Neural cell (in vitro differentiated cells): Measurements from ENCODE around the gene OST4. TPM values are rescaled to one million over a fixed set of nuclear protein-coding genes. Genes with fewer than 3 reads are reported as not detected.

Experiments used
- H2AFZ ChIP-seq: fragments of 200-600, 300-800 bp; sonication (generic), shearing (Covaris generic); 2 replicates; pipeline ENCODE4 v1.6.0; 2014; ENCODE audit warnings: low read depth, mild to moderate bottlenecking, antibody characterized with exemption, low read length, moderate library complexity
- H3F3A ChIP-seq: fragments of 200-600 bp; shearing (Covaris generic); 2 replicates; pipeline ENCODE4 v1.6.1; 2016; ENCODE audit warnings: mild to moderate bottlenecking, moderate library complexity, mixed read lengths, antibody characterized with exemption, low read length; ENCODE audit not compliant: insufficient read depth, poor library complexity, severe bottlenecking
- H3K27ac ChIP-seq: fragments of 200-600, 300-800 bp; sonication (generic), shearing (Covaris generic); 2 replicates; pipeline ENCODE4 v1.5.1; 2014; ENCODE audit warnings: mild to moderate bottlenecking, low read length, moderate library complexity
- H3K27me3 ChIP-seq: fragments of 300-800, 200-600 bp; sonication (generic), shearing (Covaris generic); 2 replicates; pipeline ENCODE4 v1.6.0; 2014; ENCODE audit warnings: mild to moderate bottlenecking, low read depth, low read length, moderate library complexity; ENCODE audit not compliant: insufficient read depth
- H3K36me3 ChIP-seq: fragments of 300-800, 200-600 bp; sonication (generic), shearing (Covaris generic); 2 replicates; pipeline ENCODE4 v1.5.1; 2014; ENCODE audit warnings: mild to moderate bottlenecking, antibody characterized with exemption, low read length, moderate library complexity; ENCODE audit not compliant: insufficient read depth
- H3K4me2 ChIP-seq: fragments of 300-800, 200-600 bp; sonication (generic), shearing (Covaris generic); 2 replicates; pipeline ENCODE4 v1.6.0; 2014; ENCODE audit warnings: mild to moderate bottlenecking, low read length
- H3K4me3 ChIP-seq: fragments of 300-800, 200-600 bp; sonication (generic), shearing (Covaris generic); 2 replicates; pipeline ENCODE4 v1.5.1; 2014; ENCODE audit warnings: mild to moderate bottlenecking, low read length, moderate library complexity
- H3K79me2 ChIP-seq: fragments of 200-600 bp; shearing (Covaris generic); replicated peaks from 2 replicates; pipeline ENCODE4 v1.6.0; 2014; ENCODE audit warnings: mild to moderate bottlenecking, low read length, moderate library complexity; ENCODE audit not compliant: insufficient read depth
- H3K9ac ChIP-seq: fragments of 300-800, 200-600 bp; sonication (generic), shearing (Covaris generic); 2 replicates; pipeline ENCODE4 v1.6.1; 2016; ENCODE audit warnings: mild to moderate bottlenecking, low read length, mixed read lengths
- H3K9me2 ChIP-seq: fragments of 200-600 bp; shearing (Covaris generic); 2 replicates; pipeline ENCODE4 v1.6.1; 2016; ENCODE audit warnings: mild to moderate bottlenecking, low read length, mixed read lengths; ENCODE audit not compliant: insufficient read depth
- H3K9me3 ChIP-seq: fragments of 200-600, 300-800 bp; sonication (generic), shearing (Covaris generic); 2 replicates; pipeline ENCODE4 v1.6.1; 2016; ENCODE audit warnings: mild to moderate bottlenecking, mixed run types, low read length, moderate library complexity, mixed read lengths
- H4K20me1 ChIP-seq: fragments of 200-600 bp; shearing (Covaris generic); 2 replicates; pipeline ENCODE4 v1.6.1; 2016; ENCODE audit warnings: mild to moderate bottlenecking, mixed run types; ENCODE audit not compliant: insufficient read depth
- EP300 ChIP-seq: fragments of 450-650 bp; conservative IDR thresholded peaks from 2 replicates; pipeline ENCODE4 v1.6.1; 2014; ENCODE audit warnings: antibody characterized with exemption, mild to moderate bottlenecking, moderate library complexity; ENCODE audit not compliant: poor library complexity, severe bottlenecking
- EZH2 ChIP-seq: fragments of 200-600, 300-800 bp; shearing (Covaris generic), sonication (generic); IDR thresholded peaks from 2 replicates; pipeline ENCODE4 v1.6.1; 2014; ENCODE audit warnings: antibody characterized with exemption, low read length, borderline replicate concordance, mild to moderate bottlenecking; ENCODE audit not compliant: insufficient read depth, poor library complexity, severe bottlenecking
- MXI1 ChIP-seq: fragments of 450-650 bp; conservative IDR thresholded peaks from 2 replicates; pipeline ENCODE4 v1.6.1; 2014; ENCODE audit warnings: antibody characterized with exemption, mild to moderate bottlenecking; ENCODE audit not compliant: poor library complexity, severe bottlenecking
- POLR2AphosphoS5 ChIP-seq: IDR thresholded peaks from 2 replicates; pipeline ENCODE4 v1.6.1; 2012
- RAD21 ChIP-seq: fragments of 450-650 bp; conservative IDR thresholded peaks from 2 replicates; pipeline ENCODE4 v1.6.1; 2014; ENCODE audit warnings: antibody characterized with exemption, mild to moderate bottlenecking, moderate library complexity
- REST ChIP-seq: IDR thresholded peaks from 2 replicates; pipeline ENCODE4 v1.6.1; 2012; ENCODE audit warnings: borderline replicate concordance
- SMC3 ChIP-seq: fragments of 450-650 bp; conservative IDR thresholded peaks from 2 replicates; pipeline ENCODE4 v1.6.1; 2014; ENCODE audit warnings: antibody characterized with exemption, mild to moderate bottlenecking, moderate library complexity; ENCODE audit not compliant: poor library complexity
- TAF1 ChIP-seq: IDR thresholded peaks from 2 replicates; pipeline ENCODE4 v1.6.1; 2012; ENCODE audit warnings: low read depth
- polyA plus RNA-seq: library from polyadenylated mRNA; depleted of rRNA; stranded (reverse); fragments of >200 nt; gene quantifications from 2 replicates; pipeline ENCODE4 v1.2.3, GENCODE V29; 2014
- TF ChIP-seq, protein P1 (sequence below): fragments of 450-650 bp; IDR thresholded peaks from 2 replicates; pipeline ENCODE4 v1.5.1; 2014; ENCODE audit warnings: antibody characterized with exemption, mild to moderate bottlenecking, moderate library complexity; ENCODE audit not compliant: poor library complexity, severe bottlenecking

The OST4 gene
- polyA plus RNA-seq, 1 donor from 2014 or later = 263 TPM

- no peak overlapping the region for H2AFZ ChIP-seq
- TF ChIP-seq REST = no peak
- no peaks in the 10 kb centered on the region for H4K20me1 ChIP-seq
- no peaks in the 10 kb centered on the region for H3K9me3 ChIP-seq
- no peak overlapping the region for H3K27ac ChIP-seq
- no peak overlapping the region for H3K4me3 ChIP-seq
- H3K9ac ChIP-seq = no peak overlapping the region
- H3K36me3 ChIP-seq = no peaks in the 10 kb centered on the region
- no peak overlapping the region for H3K4me2 ChIP-seq
- no peaks in the 10 kb centered on the region for H3K79me2 ChIP-seq
- no peaks in the 10 kb centered on the region for H3K27me3 ChIP-seq
- H3K9me2 ChIP-seq = no peaks in the 10 kb centered on the region
- H3F3A ChIP-seq = no peaks in the 10 kb centered on the region
Observed at GRCh38 chr2:27105981-27106380, 34.5 kb upstream of the OST4 start.

- Histone ChIP-seq H3K9me3 (no peaks in the 10 kb centered on the region), H3F3A (no peaks in the 10 kb centered on the region), H2AFZ (no peak overlapping the region), H3K36me3 (no peaks in the 10 kb centered on the region), H3K4me3 (no peak overlapping the region), H4K20me1 (no peaks in the 10 kb centered on the region), H3K79me2 (no peaks in the 10 kb centered on the region), H3K4me2 (no peak overlapping the region), H3K9ac (no peak overlapping the region), H3K27ac (no peak overlapping the region), H3K9me2 (no peaks in the 10 kb centered on the region), H3K27me3 (no peaks in the 10 kb centered on the region)
- TF ChIP-seq EP300 (no peak), RAD21 (no peak), EZH2 (no peak), SMC3 (no peak), MXI1 (no peak), TAF1 (no peak), POLR2AphosphoS5 (no peak), REST (no peak)
- TF ChIP-seq, protein P1, sequence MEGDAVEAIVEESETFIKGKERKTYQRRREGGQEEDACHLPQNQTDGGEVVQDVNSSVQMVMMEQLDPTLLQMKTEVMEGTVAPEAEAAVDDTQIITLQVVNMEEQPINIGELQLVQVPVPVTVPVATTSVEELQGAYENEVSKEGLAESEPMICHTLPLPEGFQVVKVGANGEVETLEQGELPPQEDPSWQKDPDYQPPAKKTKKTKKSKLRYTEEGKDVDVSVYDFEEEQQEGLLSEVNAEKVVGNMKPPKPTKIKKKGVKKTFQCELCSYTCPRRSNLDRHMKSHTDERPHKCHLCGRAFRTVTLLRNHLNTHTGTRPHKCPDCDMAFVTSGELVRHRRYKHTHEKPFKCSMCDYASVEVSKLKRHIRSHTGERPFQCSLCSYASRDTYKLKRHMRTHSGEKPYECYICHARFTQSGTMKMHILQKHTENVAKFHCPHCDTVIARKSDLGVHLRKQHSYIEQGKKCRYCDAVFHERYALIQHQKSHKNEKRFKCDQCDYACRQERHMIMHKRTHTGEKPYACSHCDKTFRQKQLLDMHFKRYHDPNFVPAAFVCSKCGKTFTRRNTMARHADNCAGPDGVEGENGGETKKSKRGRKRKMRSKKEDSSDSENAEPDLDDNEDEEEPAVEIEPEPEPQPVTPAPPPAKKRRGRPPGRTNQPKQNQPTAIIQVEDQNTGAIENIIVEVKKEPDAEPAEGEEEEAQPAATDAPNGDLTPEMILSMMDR = no peak
Observed at GRCh38 chr2:27102329-27102728, 30.9 kb upstream of the OST4 start.
